SH-SY5Y (cell line): ENCODE results near the gene HMGB4.

Experiments
- GATA2 ChIP-seq: IDR thresholded peaks from 2 replicates; pipeline ENCODE4 v1.6.1; 2011; ENCODE audit warnings: mild to moderate bottlenecking, low read depth, low read length
- GATA3 ChIP-seq: IDR thresholded peaks from 2 replicates; pipeline ENCODE4 v1.6.1; 2011; ENCODE audit warnings: low read depth, mild to moderate bottlenecking, low read length, moderate library complexity

GRCh38 chr1:33825506-33825905, 38.4 kb upstream of the HMGB4 start:
- TF ChIP-seq GATA2 (no peak), GATA3 (no peak)
